Loucy (cell line): ENCODE measurements around the gene THEM5.

Experiments
- CTCF ChIP-seq: fragments of 200-600 bp; sonication (generic); conservative IDR thresholded peaks from 2 replicates; pipeline ENCODE4 v1.5.1; 2014; ENCODE audit warnings: mild to moderate bottlenecking, antibody characterized with exemption, low read length
- EZH2phosphoT487 ChIP-seq: fragments of 200-600 bp; IDR thresholded peaks from 2 replicates; pipeline ENCODE4 v1.6.1; 2018; ENCODE audit warnings: antibody characterized with exemption, mild to moderate bottlenecking, moderate library complexity, borderline replicate concordance

GRCh38 chr1:151888972-151889570, 35.6 kb upstream of the THEM5 start:
- TF ChIP-seq CTCF (peak; percentile 60), EZH2phosphoT487 (no peak)
